GM23248 (cell line): ENCODE results near the gene R3HDM2.

Experiments used
- EZH2 ChIP-seq: fragments of 200-600 bp; sonication (generic); IDR thresholded peaks from 2 replicates; pipeline ENCODE4 v1.6.1; 2018; ENCODE audit warnings: antibody characterized with exemption, mild to moderate bottlenecking; ENCODE audit not compliant: insufficient read depth, poor library complexity, severe bottlenecking
- EZH2phosphoT487 ChIP-seq: fragments of 200-600 bp; sonication (generic); IDR thresholded peaks from 2 replicates; pipeline ENCODE4 v1.6.1; 2018; ENCODE audit warnings: antibody characterized with exemption, moderate library complexity, mild to moderate bottlenecking, low read depth; ENCODE audit not compliant: insufficient read depth

- no peak for TF ChIP-seq EZH2
- no peak for TF ChIP-seq EZH2phosphoT487
These were observed 30.6 kb upstream of the R3HDM2 start for GRCh38 chr12:57461276-57461916.
